GM12878 (cell line): ENCODE results near the gene ENTPD6. TPM values are rescaled to one million over a fixed set of nuclear protein-coding genes. Genes with fewer than 3 reads are reported as not detected.

Experiments
- ATAC-seq: fragments of 200-7000 bp; cut with Tn5 transposase; 3 replicates; pipeline ENCODE4 v1.9.1; 2020; ENCODE audit warnings: mild to moderate bottlenecking, moderate library complexity
- BruUV-seq: library from RNA; stranded (reverse); fragments of 400-500 nt; replicated peaks from 2 replicates; lab custom pipeline; 2021; lab: Mats Ljungman, UMichigan
- CTCF ChIA-PET: fragments of 300-600 bp; sonication (Branson Sonifier 250); formaldehyde crosslinking; extraction: SDS; loops from one replicate; lab custom pipeline; 2021; ENCODE audit warnings: inconsistent platforms; lab: Yijun Ruan, JAX
- POLR2A ChIA-PET: fragments of 350-600 bp; formaldehyde crosslinking; extraction: SDS; loops from one replicate; lab custom pipeline; 2021; ENCODE audit warnings: inconsistent platforms; lab: Charles Lee
- RAD21 ChIA-PET: fragments of 300-600 bp; sonication (Branson Sonifier 250); formaldehyde crosslinking; loops from one replicate; lab custom pipeline; 2023; ENCODE audit warnings: antibody characterized with exemption; ENCODE audit not compliant: unreplicated experiment; lab: Charles Lee
- SMC1A ChIA-PET: fragments of 300-600 bp; sonication (Branson Sonifier 250); formaldehyde crosslinking; loops from one replicate; lab custom pipeline; 2023; ENCODE audit not compliant: unreplicated experiment, uncharacterized antibody; lab: Charles Lee
- DNase-seq: peaks from one replicate; pipeline ENCODE4 v3.0.0-alpha.2; 2011; ENCODE audit warnings: low read depth, low spot score
- FAIRE-seq: peaks from 3 replicates; lab custom pipeline; 2011; peaks lifted over from hg19 to GRCh38; lab: Jason Lieb, UNC
- H2AFZ ChIP-seq: 2 replicates; pipeline ENCODE4 v1.6.0; 2011; ENCODE audit warnings: low read depth, low read length, control low read depth; ENCODE audit not compliant: control insufficient read depth
- H3K27ac ChIP-seq: 2 replicates; pipeline ENCODE4 v1.5.1; 2011; ENCODE audit warnings: control low read depth; ENCODE audit not compliant: control insufficient read depth, insufficient read depth
- H3K27me3 ChIP-seq, 2 experiments: replicated peaks in 1 of 2; 2 replicates each; pipeline versions ENCODE4 v1.6.0 to v1.6.1; 2011; ENCODE audit warnings: low read length in 1 of 2; ENCODE audit not compliant: control insufficient read depth in 2 of 2, insufficient read depth in 2 of 2
- H3K36me3 ChIP-seq, 2 experiments: 2 replicates each; pipeline ENCODE4 v1.5.1; 2011; ENCODE audit warnings: low read length in 1 of 2; ENCODE audit not compliant: control insufficient read depth in 2 of 2, insufficient read depth in 2 of 2
- H3K4me1 ChIP-seq: 2 replicates; pipeline ENCODE4 v1.6.1; 2011; ENCODE audit warnings: mild to moderate bottlenecking, low read length, moderate library complexity, mixed read lengths; ENCODE audit not compliant: control insufficient read depth, insufficient read depth
- H3K4me2 ChIP-seq: 2 replicates; pipeline ENCODE4 v1.6.0; 2011; ENCODE audit warnings: control low read depth; ENCODE audit not compliant: control insufficient read depth, insufficient read depth
- H3K4me3 ChIP-seq: fragments of 200-600 bp; sonication (generic); 2 replicates; pipeline ENCODE4 v1.5.1; 2016
- H3K79me2 ChIP-seq: 2 replicates; pipeline ENCODE4 v1.6.0; 2011; ENCODE audit warnings: low read length; ENCODE audit not compliant: control insufficient read depth, insufficient read depth
- H3K9ac ChIP-seq: 2 replicates; pipeline ENCODE4 v1.8.0; 2011; ENCODE audit warnings: low read length, control low read depth, mixed read lengths; ENCODE audit not compliant: control insufficient read depth, insufficient read depth
- H3K9me3 ChIP-seq: replicated peaks from 3 replicates; pipeline ENCODE4 v1.5.1; 2011; ENCODE audit warnings: mild to moderate bottlenecking, low read length; ENCODE audit not compliant: control insufficient read depth, insufficient read depth
- H4K20me1 ChIP-seq: 2 replicates; pipeline ENCODE4 v1.6.0; 2011; ENCODE audit not compliant: control insufficient read depth, insufficient read depth
- CBX5 ChIP-seq: sonication (generic); IDR thresholded peaks from 2 replicates; pipeline ENCODE4 v1.6.1; 2016; ENCODE audit warnings: low read depth, moderate library complexity, mild to moderate bottlenecking, inconsistent platforms
- EGR1 ChIP-seq, 2 experiments: IDR thresholded peaks; 1 replicate in 1 of 2; 2 replicates in 1 of 2; pipeline ENCODE4 v1.6.1; 2011 to 2012; ENCODE audit warnings: low read depth in 2 of 2, low read length in 2 of 2, borderline replicate concordance in 1 of 2, mild to moderate bottlenecking in 1 of 2, moderate library complexity in 1 of 2
- IRF5 ChIP-seq: fragments of 450-650 bp; IDR thresholded peaks from 2 replicates; pipeline ENCODE4 v1.6.1; 2017; ENCODE audit warnings: borderline replicate concordance
- ZBTB4 ChIP-seq: fragments of 450-650 bp; formaldehyde crosslinking; IDR thresholded peaks from 2 replicates; pipeline ENCODE4 v1.4.0; 2022; ENCODE audit warnings: mild to moderate bottlenecking, moderate library complexity
- WGBS: methylation state at CpG from one replicate; pipeline ENCODE4 v1.1.6; 2016; ENCODE audit warnings: low lambda C conversion rate; ENCODE audit not compliant: insufficient replicate concordance, insufficient coverage; ENCODE audit errors: missing lambda C conversion rate; 5-methylcytosine and 5-hydroxymethylcytosine counted together
- in situ Hi-C: fragments of 300-500 bp; cut with MboI; formaldehyde crosslinking; loops from 9 replicates; pipeline ENCODE4 v1.14.3; 2018; ENCODE audit warnings: mixed read lengths
- intact Hi-C: fragments of 100-400 bp; cut with micrococcal nuclease; formaldehyde crosslinking; loops from one replicate; pipeline ENCODE4 v1.14.2; 2022; ENCODE audit not compliant: unreplicated experiment
- polyA plus RNA-seq, 11 experiments: library from polyadenylated mRNA; depleted of rRNA in 4 of 11; unstranded in 6 of 11; stranded (reverse) in 5 of 11; fragments of >200 nt; fragmentation: Nextera tagmentation in 4 of 11; fragmentation: Illumina TruSeq in 1 of 11; extraction: Ambion mirVana in 4 of 11; extraction: Trizol in 1 of 11; gene quantifications; 1 replicate in 1 of 11; 2 replicates in 10 of 11; pipeline versions ENCODE4 v1.2.1 to v1.2.3, GENCODE V29; 2011 to 2016; ENCODE audit warnings: inconsistent platforms in 2 of 11, missing spikeins in 2 of 11, low read depth in 1 of 11
- total RNA-seq, 4 experiments: library from RNA; depleted of rRNA in 3 of 4; stranded (reverse); fragments of >200 nt in 3 of 4; fragmentation: Illumina TruSeq in 1 of 4; extraction: Trizol in 1 of 4; gene quantifications; 2 replicates each; pipeline versions ENCODE4 v1.2.1 to v1.2.3, GENCODE V29; 2013 to 2021

Gene ENTPD6
- total and polyA plus RNA-seq, 10 of the 15 experiments (the other 5 are each of a cell fraction or from before 2014, with no cell fraction given): 0.53 to 45.4 (median 31.1) TPM

- DNase-seq: no peak
- H3K27me3 ChIP-seq: no peaks in the 10 kb centered on the region
- CTCF ChIA-PET: interaction anchor here (1.5 kb wide), 1 partner anchor 125 kb away, joined by 6 read pairs; no protein-coding TSS in a partner anchor
- TF ChIP-seq ZBTB4: no peak
- no peak for TF ChIP-seq IRF5
- no peak for TF ChIP-seq EGR1 (IDR thresholded peaks at IDR 0.05; ENCODE audit: borderline replicate concordance in 1 of 2, low read depth in 2 of 2, low read length in 2 of 2)
- no peak for TF ChIP-seq CBX5
- TF ChIP-seq, all 136 proteins: peak for 0
- Histone ChIP-seq H3K4me3 (no peak overlapping the region), H3K4me2 (no peak overlapping the region), H3K9me3 (no peaks in the 10 kb centered on the region), H3K4me1 (no peaks in the 10 kb centered on the region), H2AFZ (no peak overlapping the region), H3K36me3 (peaks cover 12 to 37% of the 10 kb centered on the region in 2 experiments), H4K20me1 (no peaks in the 10 kb centered on the region), H3K9ac (no peak overlapping the region), H3K27ac (no peak overlapping the region), H3K79me2 (no peaks in the 10 kb centered on the region)
- ATAC-seq (no peak), FAIRE-seq (no peak)
- 99% methylated on average over 20 of the region's 20 CpGs for WGBS
- in situ Hi-C loops: loop anchor here (25.0 kb wide), 1 partner anchor 1912 kb away; the partner anchor contains the start of genes GZF1 and NXT1
- RAD21 ChIA-PET: no interaction called here
- intact Hi-C loops: no loop called here
- SMC1A ChIA-PET: no interaction called here
- POLR2A ChIA-PET: no interaction called here
- BruUV-seq: no TSS peak
Measured at GRCh38 chr20:25274481-25274880, 79.0 kb downstream of the ENTPD6 start.
